Ishikawa (cell line): Measurements from ENCODE around the gene ZNF319.

Source experiments
- EGR1 ChIP-seq: IDR thresholded peaks from 2 replicates; pipeline ENCODE4 v1.6.1; 2012
- EP300 ChIP-seq: IDR thresholded peaks from 2 replicates; pipeline ENCODE4 v1.6.1; 2012; ENCODE audit warnings: borderline replicate concordance
- FOXM1 ChIP-seq: IDR thresholded peaks from 2 replicates; pipeline ENCODE4 v1.6.1; 2012; ENCODE audit warnings: low read depth, borderline replicate concordance
- RAD21 ChIP-seq: IDR thresholded peaks from 2 replicates; pipeline ENCODE4 v1.6.1; 2012; ENCODE audit warnings: low read depth
- REST ChIP-seq: IDR thresholded peaks from 2 replicates; pipeline ENCODE4 v1.6.1; 2012; ENCODE audit warnings: low read depth, mild to moderate bottlenecking
- TAF1 ChIP-seq: IDR thresholded peaks from 2 replicates; pipeline ENCODE4 v1.6.1; 2012; ENCODE audit warnings: low read depth, mild to moderate bottlenecking
- TEAD4 ChIP-seq: IDR thresholded peaks from 2 replicates; pipeline ENCODE4 v1.6.1; 2012
- TF ChIP-seq, protein P1 (sequence below): IDR thresholded peaks from 2 replicates; pipeline ENCODE4 v1.6.1; 2012

- TF ChIP-seq EP300 (no peak), RAD21 (no peak), REST (no peak), FOXM1 (no peak), TEAD4 (no peak), EGR1 (no peak), TAF1 (no peak)
- TF ChIP-seq, protein P1, sequence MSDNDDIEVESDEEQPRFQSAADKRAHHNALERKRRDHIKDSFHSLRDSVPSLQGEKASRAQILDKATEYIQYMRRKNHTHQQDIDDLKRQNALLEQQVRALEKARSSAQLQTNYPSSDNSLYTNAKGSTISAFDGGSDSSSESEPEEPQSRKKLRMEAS: no peak
Observed at GRCh38 chr16:58041628-58041955, 41.1 kb upstream of the ZNF319 start.
